Neural cell (in vitro differentiated cells): Measurements from ENCODE around the gene CNOT9. TPM values are rescaled to one million over a fixed set of nuclear protein-coding genes. Genes with fewer than 3 reads are reported as not detected.

ENCODE experiments used
- H2AFZ ChIP-seq: fragments of 200-600, 300-800 bp; sonication (generic), shearing (Covaris generic); 2 replicates; pipeline ENCODE4 v1.6.0; 2014; ENCODE audit warnings: low read depth, mild to moderate bottlenecking, antibody characterized with exemption, low read length, moderate library complexity
- H3F3A ChIP-seq: fragments of 200-600 bp; shearing (Covaris generic); 2 replicates; pipeline ENCODE4 v1.6.1; 2016; ENCODE audit warnings: mild to moderate bottlenecking, moderate library complexity, mixed read lengths, antibody characterized with exemption, low read length; ENCODE audit not compliant: insufficient read depth, poor library complexity, severe bottlenecking
- H3K27ac ChIP-seq: fragments of 200-600, 300-800 bp; sonication (generic), shearing (Covaris generic); 2 replicates; pipeline ENCODE4 v1.5.1; 2014; ENCODE audit warnings: mild to moderate bottlenecking, low read length, moderate library complexity
- H3K27me3 ChIP-seq: fragments of 300-800, 200-600 bp; sonication (generic), shearing (Covaris generic); 2 replicates; pipeline ENCODE4 v1.6.0; 2014; ENCODE audit warnings: mild to moderate bottlenecking, low read depth, low read length, moderate library complexity; ENCODE audit not compliant: insufficient read depth
- H3K36me3 ChIP-seq: fragments of 300-800, 200-600 bp; sonication (generic), shearing (Covaris generic); 2 replicates; pipeline ENCODE4 v1.5.1; 2014; ENCODE audit warnings: mild to moderate bottlenecking, antibody characterized with exemption, low read length, moderate library complexity; ENCODE audit not compliant: insufficient read depth
- H3K4me2 ChIP-seq: fragments of 300-800, 200-600 bp; sonication (generic), shearing (Covaris generic); 2 replicates; pipeline ENCODE4 v1.6.0; 2014; ENCODE audit warnings: mild to moderate bottlenecking, low read length
- H3K4me3 ChIP-seq: fragments of 300-800, 200-600 bp; sonication (generic), shearing (Covaris generic); 2 replicates; pipeline ENCODE4 v1.5.1; 2014; ENCODE audit warnings: mild to moderate bottlenecking, low read length, moderate library complexity
- H3K79me2 ChIP-seq: fragments of 200-600 bp; shearing (Covaris generic); replicated peaks from 2 replicates; pipeline ENCODE4 v1.6.0; 2014; ENCODE audit warnings: mild to moderate bottlenecking, low read length, moderate library complexity; ENCODE audit not compliant: insufficient read depth
- H3K9ac ChIP-seq: fragments of 300-800, 200-600 bp; sonication (generic), shearing (Covaris generic); 2 replicates; pipeline ENCODE4 v1.6.1; 2016; ENCODE audit warnings: mild to moderate bottlenecking, low read length, mixed read lengths
- H3K9me2 ChIP-seq: fragments of 200-600 bp; shearing (Covaris generic); 2 replicates; pipeline ENCODE4 v1.6.1; 2016; ENCODE audit warnings: mild to moderate bottlenecking, low read length, mixed read lengths; ENCODE audit not compliant: insufficient read depth
- H3K9me3 ChIP-seq: fragments of 200-600, 300-800 bp; sonication (generic), shearing (Covaris generic); 2 replicates; pipeline ENCODE4 v1.6.1; 2016; ENCODE audit warnings: mild to moderate bottlenecking, mixed run types, low read length, moderate library complexity, mixed read lengths
- H4K20me1 ChIP-seq: fragments of 200-600 bp; shearing (Covaris generic); 2 replicates; pipeline ENCODE4 v1.6.1; 2016; ENCODE audit warnings: mild to moderate bottlenecking, mixed run types; ENCODE audit not compliant: insufficient read depth
- CTCF ChIP-seq: fragments of 450-650 bp; IDR thresholded peaks from 2 replicates; pipeline ENCODE4 v1.5.1; 2014; ENCODE audit warnings: antibody characterized with exemption, mild to moderate bottlenecking, moderate library complexity; ENCODE audit not compliant: poor library complexity, severe bottlenecking
- EP300 ChIP-seq: fragments of 450-650 bp; conservative IDR thresholded peaks from 2 replicates; pipeline ENCODE4 v1.6.1; 2014; ENCODE audit warnings: antibody characterized with exemption, mild to moderate bottlenecking, moderate library complexity; ENCODE audit not compliant: poor library complexity, severe bottlenecking
- EZH2 ChIP-seq: fragments of 200-600, 300-800 bp; shearing (Covaris generic), sonication (generic); IDR thresholded peaks from 2 replicates; pipeline ENCODE4 v1.6.1; 2014; ENCODE audit warnings: antibody characterized with exemption, low read length, borderline replicate concordance, mild to moderate bottlenecking; ENCODE audit not compliant: insufficient read depth, poor library complexity, severe bottlenecking
- MXI1 ChIP-seq: fragments of 450-650 bp; conservative IDR thresholded peaks from 2 replicates; pipeline ENCODE4 v1.6.1; 2014; ENCODE audit warnings: antibody characterized with exemption, mild to moderate bottlenecking; ENCODE audit not compliant: poor library complexity, severe bottlenecking
- POLR2AphosphoS5 ChIP-seq: IDR thresholded peaks from 2 replicates; pipeline ENCODE4 v1.6.1; 2012
- RAD21 ChIP-seq: fragments of 450-650 bp; conservative IDR thresholded peaks from 2 replicates; pipeline ENCODE4 v1.6.1; 2014; ENCODE audit warnings: antibody characterized with exemption, mild to moderate bottlenecking, moderate library complexity
- SMC3 ChIP-seq: fragments of 450-650 bp; conservative IDR thresholded peaks from 2 replicates; pipeline ENCODE4 v1.6.1; 2014; ENCODE audit warnings: antibody characterized with exemption, mild to moderate bottlenecking, moderate library complexity; ENCODE audit not compliant: poor library complexity
- TAF1 ChIP-seq: IDR thresholded peaks from 2 replicates; pipeline ENCODE4 v1.6.1; 2012; ENCODE audit warnings: low read depth
- polyA plus RNA-seq: library from polyadenylated mRNA; depleted of rRNA; stranded (reverse); fragments of >200 nt; gene quantifications from 2 replicates; pipeline ENCODE4 v1.2.3, GENCODE V29; 2014
- TF ChIP-seq, protein P1 (sequence below): IDR thresholded peaks from 2 replicates; pipeline ENCODE4 v1.6.1; 2012; ENCODE audit warnings: borderline replicate concordance

Gene CNOT9
- polyA plus RNA-seq, 1 donor from 2014 or later = 72.1 TPM

GRCh38 chr2:218638372-218638771 lies 69.7 kb downstream of the CNOT9 start:
- Histone ChIP-seq H3F3A (no peaks in the 10 kb centered on the region), H3K9me3 (no peaks in the 10 kb centered on the region), H4K20me1 (no peaks in the 10 kb centered on the region), H3K9me2 (no peaks in the 10 kb centered on the region), H2AFZ (no peak overlapping the region), H3K4me2 (no peak overlapping the region), H3K27ac (no peak overlapping the region), H3K79me2 (no peaks in the 10 kb centered on the region), H3K27me3 (no peaks in the 10 kb centered on the region), H3K9ac (no peak overlapping the region), H3K36me3 (peaks cover 5% of the 10 kb centered on the region), H3K4me3 (no peak overlapping the region)
- no peak for TF ChIP-seq EP300
- TF ChIP-seq POLR2AphosphoS5 = no peak
- no peak for TF ChIP-seq SMC3
- no peak for TF ChIP-seq TAF1

- Histone ChIP-seq H3K4me2 (no peak overlapping the region), H3K27ac (no peak overlapping the region), H3K9me2 (no peaks in the 10 kb centered on the region), H3K79me2 (no peaks in the 10 kb centered on the region), H3K9ac (no peak overlapping the region), H3K27me3 (no peaks in the 10 kb centered on the region), H3K36me3 (peaks cover 5% of the 10 kb centered on the region), H4K20me1 (no peaks in the 10 kb centered on the region), H3F3A (no peaks in the 10 kb centered on the region), H3K9me3 (no peaks in the 10 kb centered on the region), H2AFZ (no peak overlapping the region), H3K4me3 (no peak overlapping the region)
- TF ChIP-seq, protein P1, sequence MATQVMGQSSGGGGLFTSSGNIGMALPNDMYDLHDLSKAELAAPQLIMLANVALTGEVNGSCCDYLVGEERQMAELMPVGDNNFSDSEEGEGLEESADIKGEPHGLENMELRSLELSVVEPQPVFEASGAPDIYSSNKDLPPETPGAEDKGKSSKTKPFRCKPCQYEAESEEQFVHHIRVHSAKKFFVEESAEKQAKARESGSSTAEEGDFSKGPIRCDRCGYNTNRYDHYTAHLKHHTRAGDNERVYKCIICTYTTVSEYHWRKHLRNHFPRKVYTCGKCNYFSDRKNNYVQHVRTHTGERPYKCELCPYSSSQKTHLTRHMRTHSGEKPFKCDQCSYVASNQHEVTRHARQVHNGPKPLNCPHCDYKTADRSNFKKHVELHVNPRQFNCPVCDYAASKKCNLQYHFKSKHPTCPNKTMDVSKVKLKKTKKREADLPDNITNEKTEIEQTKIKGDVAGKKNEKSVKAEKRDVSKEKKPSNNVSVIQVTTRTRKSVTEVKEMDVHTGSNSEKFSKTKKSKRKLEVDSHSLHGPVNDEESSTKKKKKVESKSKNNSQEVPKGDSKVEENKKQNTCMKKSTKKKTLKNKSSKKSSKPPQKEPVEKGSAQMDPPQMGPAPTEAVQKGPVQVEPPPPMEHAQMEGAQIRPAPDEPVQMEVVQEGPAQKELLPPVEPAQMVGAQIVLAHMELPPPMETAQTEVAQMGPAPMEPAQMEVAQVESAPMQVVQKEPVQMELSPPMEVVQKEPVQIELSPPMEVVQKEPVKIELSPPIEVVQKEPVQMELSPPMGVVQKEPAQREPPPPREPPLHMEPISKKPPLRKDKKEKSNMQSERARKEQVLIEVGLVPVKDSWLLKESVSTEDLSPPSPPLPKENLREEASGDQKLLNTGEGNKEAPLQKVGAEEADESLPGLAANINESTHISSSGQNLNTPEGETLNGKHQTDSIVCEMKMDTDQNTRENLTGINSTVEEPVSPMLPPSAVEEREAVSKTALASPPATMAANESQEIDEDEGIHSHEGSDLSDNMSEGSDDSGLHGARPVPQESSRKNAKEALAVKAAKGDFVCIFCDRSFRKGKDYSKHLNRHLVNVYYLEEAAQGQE = no peak
- TF ChIP-seq SMC3 = no peak
- TF ChIP-seq EP300 = no peak
- no peak for TF ChIP-seq TAF1
- no peak for TF ChIP-seq RAD21
- TF ChIP-seq CTCF = no peak
- TF ChIP-seq POLR2AphosphoS5 = no peak
- no peak for TF ChIP-seq EZH2
- TF ChIP-seq MXI1 = no peak
Measured at GRCh38 chr2:218642121-218642656, 73.5 kb downstream of the CNOT9 start.

GRCh38 chr2:218642786-218643185 lies 74.1 kb downstream of the CNOT9 start:
- H3K36me3 ChIP-seq = peaks cover 8% of the 10 kb centered on the region
- TF ChIP-seq POLR2AphosphoS5 (no peak), TAF1 (no peak), EZH2 (no peak), CTCF (no peak), RAD21 (no peak), MXI1 (no peak), SMC3 (no peak), EP300 (no peak)
- TF ChIP-seq, protein P1 = no peak

More at GRCh38 chr2:218642786-218643185, 74.1 kb downstream of the CNOT9 start:
- Histone ChIP-seq H3K9me2 (no peaks in the 10 kb centered on the region), H2AFZ (no peak overlapping the region), H3K9me3 (no peaks in the 10 kb centered on the region), H4K20me1 (no peaks in the 10 kb centered on the region), H3F3A (no peaks in the 10 kb centered on the region), H3K79me2 (no peaks in the 10 kb centered on the region), H3K27me3 (no peaks in the 10 kb centered on the region), H3K4me2 (no peak overlapping the region), H3K27ac (no peak overlapping the region), H3K9ac (no peak overlapping the region), H3K4me3 (no peak overlapping the region)
